ENCODE data around the gene SLC25A14.

DNA sequence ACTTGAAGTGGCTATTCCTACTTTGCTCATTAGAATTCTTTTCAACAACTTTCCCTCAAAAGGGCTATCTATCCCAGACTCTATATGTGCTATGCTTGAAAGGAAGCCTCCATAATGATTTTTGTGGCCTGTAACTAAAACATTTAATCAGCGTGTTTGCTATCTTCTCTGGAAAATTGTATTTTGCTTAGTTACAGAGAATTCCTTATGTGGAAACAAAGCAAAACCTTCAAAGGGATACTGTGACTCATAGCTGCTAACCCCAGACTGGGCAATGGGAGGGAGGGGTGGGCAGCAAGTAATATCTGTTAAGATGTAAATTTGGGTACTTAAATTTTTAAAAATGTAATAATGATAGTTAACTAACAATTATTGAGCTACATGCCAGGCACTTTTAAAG, 3.7 kb downstream of the SLC25A14 start:
- TF ChIP-seq, protein P1, sequence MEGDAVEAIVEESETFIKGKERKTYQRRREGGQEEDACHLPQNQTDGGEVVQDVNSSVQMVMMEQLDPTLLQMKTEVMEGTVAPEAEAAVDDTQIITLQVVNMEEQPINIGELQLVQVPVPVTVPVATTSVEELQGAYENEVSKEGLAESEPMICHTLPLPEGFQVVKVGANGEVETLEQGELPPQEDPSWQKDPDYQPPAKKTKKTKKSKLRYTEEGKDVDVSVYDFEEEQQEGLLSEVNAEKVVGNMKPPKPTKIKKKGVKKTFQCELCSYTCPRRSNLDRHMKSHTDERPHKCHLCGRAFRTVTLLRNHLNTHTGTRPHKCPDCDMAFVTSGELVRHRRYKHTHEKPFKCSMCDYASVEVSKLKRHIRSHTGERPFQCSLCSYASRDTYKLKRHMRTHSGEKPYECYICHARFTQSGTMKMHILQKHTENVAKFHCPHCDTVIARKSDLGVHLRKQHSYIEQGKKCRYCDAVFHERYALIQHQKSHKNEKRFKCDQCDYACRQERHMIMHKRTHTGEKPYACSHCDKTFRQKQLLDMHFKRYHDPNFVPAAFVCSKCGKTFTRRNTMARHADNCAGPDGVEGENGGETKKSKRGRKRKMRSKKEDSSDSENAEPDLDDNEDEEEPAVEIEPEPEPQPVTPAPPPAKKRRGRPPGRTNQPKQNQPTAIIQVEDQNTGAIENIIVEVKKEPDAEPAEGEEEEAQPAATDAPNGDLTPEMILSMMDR (conservative IDR thresholded peaks at IDR 0.05; ENCODE audit: low read depth in 2 of 2), result no peak
- no peak for TF ChIP-seq EZH2 (IDR thresholded peaks at IDR 0.05; ENCODE audit: low read depth, unreplicated experiment)
- TF ChIP-seq, protein P2, sequence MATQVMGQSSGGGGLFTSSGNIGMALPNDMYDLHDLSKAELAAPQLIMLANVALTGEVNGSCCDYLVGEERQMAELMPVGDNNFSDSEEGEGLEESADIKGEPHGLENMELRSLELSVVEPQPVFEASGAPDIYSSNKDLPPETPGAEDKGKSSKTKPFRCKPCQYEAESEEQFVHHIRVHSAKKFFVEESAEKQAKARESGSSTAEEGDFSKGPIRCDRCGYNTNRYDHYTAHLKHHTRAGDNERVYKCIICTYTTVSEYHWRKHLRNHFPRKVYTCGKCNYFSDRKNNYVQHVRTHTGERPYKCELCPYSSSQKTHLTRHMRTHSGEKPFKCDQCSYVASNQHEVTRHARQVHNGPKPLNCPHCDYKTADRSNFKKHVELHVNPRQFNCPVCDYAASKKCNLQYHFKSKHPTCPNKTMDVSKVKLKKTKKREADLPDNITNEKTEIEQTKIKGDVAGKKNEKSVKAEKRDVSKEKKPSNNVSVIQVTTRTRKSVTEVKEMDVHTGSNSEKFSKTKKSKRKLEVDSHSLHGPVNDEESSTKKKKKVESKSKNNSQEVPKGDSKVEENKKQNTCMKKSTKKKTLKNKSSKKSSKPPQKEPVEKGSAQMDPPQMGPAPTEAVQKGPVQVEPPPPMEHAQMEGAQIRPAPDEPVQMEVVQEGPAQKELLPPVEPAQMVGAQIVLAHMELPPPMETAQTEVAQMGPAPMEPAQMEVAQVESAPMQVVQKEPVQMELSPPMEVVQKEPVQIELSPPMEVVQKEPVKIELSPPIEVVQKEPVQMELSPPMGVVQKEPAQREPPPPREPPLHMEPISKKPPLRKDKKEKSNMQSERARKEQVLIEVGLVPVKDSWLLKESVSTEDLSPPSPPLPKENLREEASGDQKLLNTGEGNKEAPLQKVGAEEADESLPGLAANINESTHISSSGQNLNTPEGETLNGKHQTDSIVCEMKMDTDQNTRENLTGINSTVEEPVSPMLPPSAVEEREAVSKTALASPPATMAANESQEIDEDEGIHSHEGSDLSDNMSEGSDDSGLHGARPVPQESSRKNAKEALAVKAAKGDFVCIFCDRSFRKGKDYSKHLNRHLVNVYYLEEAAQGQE (IDR thresholded peaks at IDR 0.05; ENCODE audit: unreplicated experiment), result no peak

Measured in GM23338 (cell line).